Gastroesophageal sphincter (tissue), 4 donors: Measurements from ENCODE around the gene MACROH2A2. TPM values are rescaled to one million over a fixed set of nuclear protein-coding genes. Genes with fewer than 3 reads are reported as not detected.

Source experiments
- ATAC-seq: fragments of 150-250 bp; one replicate; pipeline ENCODE4 v1.9.1; 2016; ENCODE audit warnings: mild to moderate bottlenecking, moderate library complexity
- H3K27ac ChIP-seq, 4 donors: fragments of 200-600 bp; sonication (generic) in 3 of 4; 1 replicate in 3 of 4; 2 replicates in 1 of 4; pipeline ENCODE4 v1.5.1; 2016 to 2019
- H3K27me3 ChIP-seq: fragments of 200-600 bp; sonication (generic); one replicate; pipeline ENCODE4 v1.5.1; 2019
- H3K36me3 ChIP-seq, 2 donors: fragments of 200-600 bp; sonication (generic); one replicate each; pipeline ENCODE4 v1.5.1; 2019; ENCODE audit warnings: control low read depth in 1 of 2
- H3K4me1 ChIP-seq, 3 donors: fragments of 200-600 bp; sonication (generic); 1 replicate in 2 of 3; 2 replicates in 1 of 3; pipeline ENCODE4 v1.5.1; 2016 to 2019; ENCODE audit warnings: control low read depth in 2 of 3
- H3K4me3 ChIP-seq, 2 donors: fragments of 200-600 bp; sonication (generic); one replicate each; pipeline ENCODE4 v1.5.1; 2019; ENCODE audit warnings: mild to moderate bottlenecking in 1 of 2, moderate library complexity in 1 of 2
- H3K9me3 ChIP-seq, 3 donors: fragments of 200-600 bp; sonication (generic); one replicate each; pipeline ENCODE4 v1.5.1; 2017 to 2019; ENCODE audit warnings: control low read depth in 2 of 3
- CTCF ChIP-seq, 4 experiments: fragments of 200-600 bp in 2 of 4; fragments of 450-650 bp in 2 of 4; sonication (generic) in 1 of 4; IDR thresholded peaks; one replicate each; pipeline ENCODE4 v1.5.1; 2017 to 2019; ENCODE audit warnings: antibody characterized with exemption in 4 of 4, mild to moderate bottlenecking in 2 of 4, moderate library complexity in 2 of 4
- EP300 ChIP-seq: sonication (generic); formaldehyde crosslinking; IDR thresholded peaks from one replicate; pipeline ENCODE4 v1.6.1; 2017; ENCODE audit warnings: antibody characterized with exemption, mild to moderate bottlenecking
- POLR2A ChIP-seq, 2 donors: fragments of 450-650 bp; IDR thresholded peaks; one replicate each; pipeline ENCODE4 v1.6.1; 2017; ENCODE audit warnings: antibody characterized with exemption in 2 of 2, mild to moderate bottlenecking in 2 of 2, moderate library complexity in 1 of 2
- POLR2AphosphoS5 ChIP-seq: sonication (generic); formaldehyde crosslinking; IDR thresholded peaks from one replicate; pipeline ENCODE4 v1.6.1; 2017; ENCODE audit warnings: antibody characterized with exemption
- WGBS, 2 donors: methylation state at CpG; one replicate each; pipeline ENCODE4 v1.1.5; 2018; ENCODE audit warnings: low coverage in 1 of 2; 5-methylcytosine and 5-hydroxymethylcytosine counted together
- total RNA-seq, 4 donors: library from RNA; depleted of rRNA; stranded (reverse); fragments of >200 nt; gene quantifications; one replicate each; pipeline ENCODE4 v1.1.0, GENCODE V29; 2016

MACROH2A2 gene
- total RNA-seq, 4 donors from 2014 or later: 8.2 to 22.9 (median 13.7) TPM

- H3K4me3 ChIP-seq: no peak overlapping the region
- H3K9me3 ChIP-seq: no peaks in the 10 kb centered on the region
- no peak for TF ChIP-seq CTCF (IDR thresholded peaks at IDR 0.05)
- TF ChIP-seq POLR2A (IDR thresholded peaks at IDR 0.05): no peak
- no peak for TF ChIP-seq POLR2AphosphoS5
- TF ChIP-seq EP300: no peak
- no peaks in the 10 kb centered on the region for H3K27me3 ChIP-seq
- 85 to 87% methylated on average over 5 to 6 of the region's 6 CpGs for WGBS, 2 donors
- no peaks in the 10 kb centered on the region for H3K4me1 ChIP-seq
- no peak overlapping the region for H3K27ac ChIP-seq
- ATAC-seq: no peak
- H3K36me3 ChIP-seq: peaks cover 0 to 7% of the 10 kb centered on the region in 2 donors
Measured at GRCh38 chr10:70084189-70084588, 31.5 kb downstream of the MACROH2A2 start.

GRCh38 chr10:70085975-70086613, 33.4 kb downstream of the MACROH2A2 start:
- H3K9me3 ChIP-seq: no peaks in the 10 kb centered on the region
- peaks cover 0 to 12% of the 10 kb centered on the region in 2 donors for H3K36me3 ChIP-seq
- no peak overlapping the region for H3K4me3 ChIP-seq
- no peak overlapping the region for H3K27ac ChIP-seq
- ATAC-seq: no peak
- no peaks in the 10 kb centered on the region for H3K4me1 ChIP-seq
- H3K27me3 ChIP-seq: no peaks in the 10 kb centered on the region
- no peak for TF ChIP-seq POLR2AphosphoS5
- no peak for TF ChIP-seq CTCF (IDR thresholded peaks at IDR 0.05)
- no peak for TF ChIP-seq EP300
- 66 to 87% methylated on average over 3 of the region's 3 CpGs for WGBS, 2 donors

- no peak for ATAC-seq
- Histone ChIP-seq H3K27ac (no peak overlapping the region), H3K27me3 (no peaks in the 10 kb centered on the region), H3K4me1 (no peaks in the 10 kb centered on the region), H3K9me3 (no peaks in the 10 kb centered on the region), H3K4me3 (no peak overlapping the region), H3K36me3 (peaks cover 0 to 27% of the 10 kb centered on the region in 2 donors)
- TF ChIP-seq POLR2AphosphoS5 (no peak), POLR2A (IDR thresholded peaks at IDR 0.05) (no peak), EP300 (no peak)
- 88 to 89% methylated on average over 14 to 15 of the region's 15 CpGs for WGBS, 2 donors
Measured at GRCh38 chr10:70087616-70088307, 35.1 kb downstream of the MACROH2A2 start.

GRCh38 chr10:70088308-70088698, 35.7 kb downstream of the MACROH2A2 start:
- no peaks in the 10 kb centered on the region for H3K4me1 ChIP-seq
- no peak for ATAC-seq
- peaks cover 0 to 28% of the 10 kb centered on the region in 2 donors for H3K36me3 ChIP-seq
- H3K9me3 ChIP-seq: no peaks in the 10 kb centered on the region
- H3K27ac ChIP-seq: no peak overlapping the region
- H3K4me3 ChIP-seq: no peak overlapping the region
- no peaks in the 10 kb centered on the region for H3K27me3 ChIP-seq
- TF ChIP-seq EP300 (no peak), POLR2AphosphoS5 (no peak), CTCF (IDR thresholded peaks at IDR 0.05) (no peak), POLR2A (IDR thresholded peaks at IDR 0.05) (no peak)
- WGBS, 2 donors: 85 to 100% methylated on average over 2 to 3 of the region's 3 CpGs

- Histone ChIP-seq H3K27me3 (no peaks in the 10 kb centered on the region), H3K4me3 (no peak overlapping the region), H3K4me1 (no peaks in the 10 kb centered on the region), H3K9me3 (no peaks in the 10 kb centered on the region), H3K27ac (no peak overlapping the region), H3K36me3 (peaks cover 0 to 42% of the 10 kb centered on the region in 2 donors)
- no peak for TF ChIP-seq POLR2AphosphoS5
- TF ChIP-seq POLR2A (IDR thresholded peaks at IDR 0.05): no peak
- TF ChIP-seq CTCF (IDR thresholded peaks at IDR 0.05): no peak
- no peak for TF ChIP-seq EP300
- 96 to 97% methylated on average over 4 to 8 of the region's 8 CpGs for WGBS, 2 donors
- ATAC-seq: no peak
Measured at GRCh38 chr10:70090013-70090412, 37.4 kb downstream of the MACROH2A2 start.
